Adipose tissue (tissue), 3 donors: ENCODE results near the gene ZNF268. TPM values are rescaled to one million over a fixed set of nuclear protein-coding genes. Genes with fewer than 3 reads are reported as not detected.

Source experiments
- H3K27ac ChIP-seq: one replicate; pipeline ENCODE4 v1.5.1; 2013; ENCODE audit warnings: low read depth, low read length
- WGBS, 3 donors: extraction: QIAGEN DNeasy Blood & Tissue Kit; methylation state at CpG; one replicate each; pipeline ENCODE4 v1.1.7; 2013; 5-methylcytosine and 5-hydroxymethylcytosine counted together
- polyA plus RNA-seq, 3 donors: library from polyadenylated mRNA; stranded (reverse); fragments of 200-250 nt; gene quantifications; one replicate each; pipeline ENCODE4 v1.2.3, GENCODE V29; 2013
- donor health status: healthy with polysubstance abuse.
- donor health status: Bipolar disorder and iron deficiency.
- donor health status: healthy.

The ZNF268 gene
- polyA plus RNA-seq = 1 to 10 TPM; 3.3 to 5.5 (median 4.6) TPM

DNA sequence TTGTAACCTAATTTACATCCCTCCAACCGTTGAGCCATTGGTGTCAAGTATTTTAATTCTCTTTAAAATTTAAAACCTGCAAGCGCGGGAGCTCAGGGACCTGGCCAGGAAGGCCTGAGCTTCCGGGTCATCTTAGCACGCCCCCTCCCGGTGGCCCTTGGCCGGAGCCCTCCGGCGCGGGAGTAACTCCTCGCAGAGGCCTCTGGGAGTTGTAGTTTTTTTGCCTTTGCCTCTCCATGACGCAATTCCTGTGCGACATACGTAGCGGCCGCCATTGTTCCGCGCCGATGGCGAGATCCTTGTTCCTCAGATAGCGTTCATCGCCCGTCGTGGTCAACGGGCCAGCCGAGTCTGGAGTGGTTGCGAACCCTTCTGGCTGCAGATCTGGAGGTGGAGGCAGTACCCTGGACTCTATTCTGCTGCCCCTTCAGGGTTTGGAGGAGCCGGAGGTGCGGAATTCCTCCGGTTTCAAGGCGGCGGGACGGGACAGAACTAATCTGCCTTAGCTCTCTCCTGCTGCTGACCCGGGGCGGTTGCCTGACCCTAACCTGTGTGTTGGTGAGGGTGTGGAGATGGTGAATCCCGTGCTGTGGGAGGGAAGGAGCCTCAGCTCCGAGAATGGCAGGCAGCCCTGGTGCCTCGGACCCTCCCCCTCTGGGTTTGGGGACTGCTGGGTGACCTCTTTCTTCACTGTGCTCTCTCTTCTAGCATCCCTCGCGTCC, at the start of gene ZNF268:
Gene ZNF268, plus strand, starts transcription at position 258 of the 722 bp plus-strand sequence. CDS start 503 bp downstream, outside the sequence.
- no peak within 1 kb of the TSS for H3K27ac ChIP-seq
- WGBS, 3 donors = 1 to 2% (median 1%) methylated on average over 40 of the region's 40 CpGs

DNA sequence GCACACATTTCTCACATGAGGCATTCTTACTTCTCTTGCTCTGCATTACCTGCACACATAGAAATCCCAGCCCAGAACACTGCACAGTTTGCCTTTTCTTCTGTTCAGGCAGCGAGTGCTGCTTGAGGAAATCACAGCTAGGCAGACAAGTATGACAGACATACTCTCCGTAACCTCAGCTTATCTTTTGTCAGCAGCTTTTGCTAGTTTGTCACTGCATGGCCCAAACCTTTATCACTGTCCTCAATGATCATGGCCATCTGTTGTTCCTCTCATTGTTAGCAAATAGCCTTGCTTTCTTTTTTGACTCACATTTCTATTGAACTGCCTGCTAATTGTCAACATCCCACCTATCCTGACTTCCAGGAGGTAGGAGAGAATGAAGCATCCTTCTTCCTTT, 45.5 kb upstream of the ZNF268 start:
- 98 to 100% (median 100%) methylated on average over 2 of the region's 2 CpGs for WGBS, 3 donors
- no peak overlapping the region for H3K27ac ChIP-seq

DNA sequence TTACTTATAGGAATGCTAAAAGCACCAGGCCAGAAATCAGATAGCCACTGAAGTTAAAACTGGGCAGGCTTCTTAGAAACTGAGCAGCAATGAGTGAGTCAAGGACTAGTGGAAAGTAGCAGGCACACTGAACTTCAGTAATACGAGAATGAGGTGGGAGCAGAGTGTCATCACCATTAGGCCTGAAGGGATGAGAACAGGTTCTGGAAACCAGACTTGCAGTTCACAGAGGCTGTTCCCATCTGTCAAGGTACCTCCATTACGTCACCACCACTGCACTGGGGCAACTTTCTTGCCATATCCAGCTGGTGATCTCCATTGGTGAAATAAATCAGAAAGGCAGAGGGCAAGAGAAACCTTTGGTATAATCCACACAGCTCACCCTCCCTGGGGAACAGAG, 35.3 kb upstream of the ZNF268 start:
- H3K27ac ChIP-seq = no peak overlapping the region
- 92 to 100% (median 95%) methylated on average over 2 of the region's 2 CpGs for WGBS, 3 donors

DNA sequence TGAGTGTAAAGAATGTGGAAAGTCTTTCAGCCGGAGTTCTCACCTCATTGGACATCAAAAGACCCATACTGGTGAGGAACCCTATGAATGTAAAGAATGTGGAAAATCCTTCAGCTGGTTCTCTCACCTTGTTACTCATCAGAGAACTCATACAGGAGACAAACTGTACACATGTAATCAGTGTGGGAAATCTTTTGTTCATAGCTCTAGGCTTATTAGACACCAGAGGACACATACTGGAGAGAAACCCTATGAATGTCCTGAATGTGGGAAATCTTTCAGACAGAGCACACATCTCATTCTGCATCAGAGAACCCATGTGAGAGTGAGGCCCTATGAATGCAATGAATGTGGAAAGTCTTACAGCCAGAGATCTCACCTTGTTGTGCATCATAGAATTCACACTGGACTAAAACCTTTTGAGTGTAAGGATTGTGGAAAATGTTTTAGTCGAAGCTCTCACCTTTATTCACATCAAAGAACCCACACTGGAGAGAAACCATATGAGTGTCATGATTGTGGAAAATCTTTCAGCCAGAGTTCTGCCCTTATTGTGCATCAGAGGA, 25.1 kb upstream of the ZNF268 start:
- WGBS, 3 donors = 95 to 97% (median 96%) methylated on average over 2 of the region's 2 CpGs

DNA sequence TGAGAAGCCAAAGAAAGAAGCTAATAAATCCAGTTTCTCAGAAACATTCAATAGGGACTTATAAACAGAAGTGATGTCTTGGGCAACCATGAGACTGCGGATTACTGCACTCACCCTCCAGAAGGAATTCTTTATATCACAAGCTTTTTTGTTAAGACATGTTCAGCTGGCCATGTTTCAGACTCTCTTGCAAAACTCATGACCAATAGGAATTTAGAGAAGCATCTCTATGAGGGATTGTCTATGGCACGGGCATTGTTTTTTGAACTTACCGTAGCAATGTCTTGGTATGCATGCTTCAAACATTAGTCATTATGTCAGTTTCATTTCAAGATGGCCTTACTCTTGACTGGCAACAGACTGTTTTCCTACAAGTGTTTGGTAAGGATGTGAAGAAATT, 15.5 kb upstream of the ZNF268 start:
- no peak overlapping the region for H3K27ac ChIP-seq
- 87 to 97% (median 92%) methylated on average over 3 of the region's 3 CpGs for WGBS, 3 donors

More for the DNA sequence above, 25.1 kb upstream of the ZNF268 start:
- no peak overlapping the region for H3K27ac ChIP-seq

DNA sequence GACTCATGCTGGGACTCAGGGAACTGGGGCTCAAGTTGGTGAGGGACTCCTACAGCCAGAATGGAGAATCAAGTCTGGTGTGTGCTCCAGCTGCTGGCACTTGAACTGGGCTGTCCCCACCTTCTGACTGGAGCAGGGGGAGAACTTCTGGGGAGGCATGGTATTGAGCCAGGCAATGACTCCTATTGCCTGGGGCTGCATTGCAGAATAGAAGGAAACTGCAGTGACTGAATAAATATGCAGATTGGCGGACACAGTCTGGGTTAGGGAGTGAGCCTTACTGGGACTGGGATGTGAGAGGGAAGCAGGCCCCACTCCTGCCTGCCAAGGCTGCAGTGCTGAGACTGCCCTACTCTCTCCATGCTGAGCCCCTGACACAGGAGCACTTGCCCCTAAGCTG, 8.8 kb upstream of the ZNF268 start:
- no peak overlapping the region for H3K27ac ChIP-seq

DNA sequence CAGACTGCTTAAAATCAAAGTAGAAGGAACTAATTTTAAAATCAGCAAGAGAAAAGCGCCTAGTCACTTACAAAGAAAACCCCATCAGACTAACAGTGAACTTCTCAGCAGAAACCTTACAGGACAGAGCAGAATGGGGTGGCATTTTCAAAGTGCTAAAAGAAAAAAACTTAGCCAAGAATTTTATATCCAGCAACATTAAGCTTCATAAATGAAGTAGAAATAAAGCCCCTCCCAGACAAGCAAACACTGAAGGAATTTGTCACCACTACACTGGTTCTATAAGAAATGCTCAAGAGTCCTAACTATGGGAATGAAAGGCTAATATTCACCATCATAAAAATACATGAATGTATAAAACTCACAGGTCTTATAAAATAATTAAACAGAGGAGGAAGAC, 6.4 kb upstream of the ZNF268 start:
- WGBS, 3 donors = 61 to 77% (median 72%) methylated on average over 1 of the region's 1 CpG
- no peak overlapping the region for H3K27ac ChIP-seq

More for the DNA sequence above, 8.8 kb upstream of the ZNF268 start:
- WGBS, 3 donors = 75 to 83% (median 81%) methylated on average over 1 of the region's 1 CpG

DNA sequence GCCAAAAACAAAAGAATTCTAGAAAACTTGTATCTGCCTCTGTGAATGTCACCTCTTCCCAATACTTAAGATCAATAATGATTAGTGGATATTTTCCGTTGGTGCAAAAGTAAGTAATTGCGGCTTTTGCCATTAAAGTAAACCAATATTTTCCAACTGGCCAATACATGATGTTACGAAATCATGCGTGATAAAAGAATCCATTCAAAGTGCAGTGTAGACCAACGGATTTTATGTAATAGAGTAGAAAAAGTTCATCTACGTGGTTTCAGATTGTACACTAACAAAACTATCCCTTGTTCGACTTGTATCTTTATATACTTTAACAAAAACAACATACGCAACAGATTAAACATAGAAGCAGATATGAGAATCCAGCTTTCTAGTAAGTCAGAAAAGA, 626 bp upstream of the ZNF268 start:
- WGBS, 3 donors = 98 to 99% (median 98%) methylated on average over 8 of the region's 8 CpGs
- no peak overlapping the region for H3K27ac ChIP-seq

DNA sequence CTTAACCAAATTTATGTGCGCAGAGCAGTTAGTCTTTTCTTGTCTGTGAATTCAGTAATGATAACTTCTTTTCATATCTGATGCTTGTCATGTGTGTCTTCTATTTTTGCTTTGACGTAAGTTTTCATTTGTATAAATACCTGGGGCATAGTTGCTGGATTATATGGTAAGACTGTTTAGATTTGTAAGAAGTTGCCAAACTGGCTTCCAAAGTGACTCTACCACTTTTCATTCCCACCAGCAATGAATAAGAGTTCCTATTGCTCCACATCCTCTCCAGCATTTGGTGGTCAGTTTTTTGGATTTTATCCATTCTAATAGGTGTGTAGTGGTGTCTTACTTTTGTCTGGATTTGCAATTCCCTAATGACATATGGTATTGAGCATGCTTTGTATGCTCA, 8.9 kb downstream of the ZNF268 start:
- WGBS, 3 donors = 96 to 99% (median 98%) methylated on average over 2 of the region's 2 CpGs

DNA sequence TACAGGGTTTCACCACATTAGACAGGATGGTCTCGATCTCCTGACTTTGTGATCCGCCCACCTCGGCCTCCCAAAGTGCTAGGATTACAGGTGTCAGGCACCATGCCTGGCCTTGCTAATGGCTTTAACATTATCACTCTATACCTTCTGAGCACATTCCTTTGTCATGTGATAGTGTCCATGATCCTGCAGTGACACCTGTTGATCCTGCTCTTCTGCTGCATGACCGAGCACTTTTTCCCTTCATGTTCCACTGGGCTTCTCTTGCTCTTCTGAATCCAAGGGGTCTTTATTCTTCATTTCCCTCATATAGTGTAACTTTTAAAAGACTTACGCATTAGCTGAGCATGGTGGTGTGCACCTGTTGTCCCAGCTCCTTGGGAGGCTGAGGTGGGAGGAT, 11.6 kb downstream of the ZNF268 start:
- WGBS, 3 donors = 98 to 100% (median 99%) methylated on average over 5 of the region's 5 CpGs
- no peak overlapping the region for H3K27ac ChIP-seq

More for the DNA sequence above, 8.9 kb downstream of the ZNF268 start:
- no peak overlapping the region for H3K27ac ChIP-seq

DNA sequence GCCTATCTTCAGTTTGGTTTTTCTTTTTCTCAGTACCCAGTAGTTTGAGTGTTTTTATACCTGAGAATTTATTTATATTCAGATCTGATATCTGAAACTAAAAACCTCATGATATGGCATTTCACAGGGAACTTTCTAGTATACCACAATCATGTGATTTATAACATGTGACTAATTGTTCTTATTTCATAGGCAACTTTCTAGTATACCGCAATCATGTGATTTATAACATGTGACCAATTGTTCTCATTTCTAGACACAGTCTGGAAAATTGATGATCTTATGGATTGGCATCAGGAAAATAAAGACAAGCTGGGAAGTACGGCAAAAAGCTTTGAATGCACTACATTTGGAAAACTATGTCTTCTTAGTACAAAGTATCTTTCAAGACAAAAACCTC, 20.6 kb downstream of the ZNF268 start:
- no peak overlapping the region for H3K27ac ChIP-seq
- WGBS, 3 donors = 48 to 98% (median 97%) methylated on average over 2 of the region's 2 CpGs

DNA sequence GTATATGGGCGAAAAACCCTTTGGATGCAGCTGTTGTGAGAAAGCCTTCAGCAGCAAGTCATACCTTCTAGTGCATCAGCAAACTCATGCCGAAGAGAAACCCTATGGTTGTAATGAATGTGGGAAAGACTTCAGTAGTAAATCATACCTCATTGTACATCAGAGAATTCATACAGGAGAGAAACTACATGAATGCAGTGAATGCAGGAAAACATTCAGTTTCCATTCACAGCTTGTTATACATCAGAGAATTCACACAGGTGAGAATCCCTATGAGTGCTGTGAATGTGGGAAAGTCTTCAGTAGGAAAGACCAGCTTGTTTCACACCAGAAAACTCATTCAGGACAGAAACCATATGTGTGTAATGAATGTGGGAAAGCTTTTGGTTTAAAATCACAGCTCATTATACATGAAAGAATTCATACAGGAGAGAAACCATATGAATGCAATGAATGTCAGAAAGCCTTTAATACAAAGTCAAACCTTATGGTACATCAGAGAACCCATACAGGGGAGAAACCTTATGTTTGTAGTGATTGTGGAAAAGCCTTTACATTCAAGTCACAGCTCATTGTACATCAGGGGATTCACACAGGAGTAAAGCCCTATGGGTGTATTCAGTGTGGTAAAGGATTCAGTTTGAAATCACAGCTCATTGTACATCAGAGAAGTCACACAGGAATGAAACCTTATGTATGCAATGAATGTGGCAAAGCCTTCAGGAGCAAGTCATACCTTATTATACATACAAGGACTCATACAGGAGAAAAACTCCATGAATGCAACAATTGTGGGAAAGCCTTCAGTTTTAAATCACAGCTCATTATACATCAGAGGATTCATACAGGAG, 21.4 kb downstream of the ZNF268 start:
- H3K27ac ChIP-seq = no peak overlapping the region

DNA sequence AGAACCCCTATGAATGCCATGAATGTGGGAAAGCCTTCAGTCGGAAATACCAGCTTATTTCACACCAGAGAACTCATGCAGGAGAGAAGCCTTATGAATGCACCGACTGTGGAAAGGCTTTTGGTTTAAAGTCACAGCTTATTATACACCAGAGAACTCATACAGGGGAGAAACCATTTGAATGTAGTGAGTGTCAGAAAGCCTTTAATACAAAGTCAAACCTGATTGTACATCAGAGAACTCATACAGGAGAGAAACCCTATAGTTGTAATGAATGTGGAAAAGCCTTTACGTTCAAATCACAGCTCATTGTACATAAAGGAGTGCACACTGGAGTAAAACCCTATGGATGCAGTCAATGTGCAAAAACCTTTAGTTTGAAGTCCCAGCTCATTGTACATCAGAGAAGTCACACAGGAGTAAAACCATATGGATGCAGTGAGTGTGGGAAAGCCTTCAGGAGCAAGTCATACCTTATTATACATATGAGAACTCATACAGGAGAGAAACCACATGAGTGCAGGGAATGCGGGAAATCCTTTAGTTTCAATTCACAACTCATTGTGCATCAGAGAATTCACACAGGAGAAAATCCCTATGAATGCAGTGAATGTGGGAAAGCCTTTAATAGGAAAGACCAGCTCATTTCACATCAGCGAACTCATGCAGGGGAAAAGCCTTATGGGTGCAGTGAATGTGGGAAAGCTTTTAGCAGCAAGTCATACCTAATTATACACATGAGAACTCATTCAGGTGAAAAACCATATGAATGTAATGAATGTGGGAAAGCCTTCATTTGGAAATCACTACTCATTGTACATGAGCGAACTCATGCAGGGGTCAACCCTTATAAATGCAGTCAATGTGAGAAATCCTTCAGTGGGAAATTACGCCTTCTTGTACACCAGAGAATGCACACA, 22.3 kb downstream of the ZNF268 start:
- H3K27ac ChIP-seq = no peak overlapping the region
- 97 to 99% (median 99%) methylated on average over 7 of the region's 7 CpGs for WGBS, 3 donors

More for the DNA sequence above, 21.4 kb downstream of the ZNF268 start:
- 97 to 99% (median 97%) methylated on average over 2 of the region's 2 CpGs for WGBS, 3 donors

DNA sequence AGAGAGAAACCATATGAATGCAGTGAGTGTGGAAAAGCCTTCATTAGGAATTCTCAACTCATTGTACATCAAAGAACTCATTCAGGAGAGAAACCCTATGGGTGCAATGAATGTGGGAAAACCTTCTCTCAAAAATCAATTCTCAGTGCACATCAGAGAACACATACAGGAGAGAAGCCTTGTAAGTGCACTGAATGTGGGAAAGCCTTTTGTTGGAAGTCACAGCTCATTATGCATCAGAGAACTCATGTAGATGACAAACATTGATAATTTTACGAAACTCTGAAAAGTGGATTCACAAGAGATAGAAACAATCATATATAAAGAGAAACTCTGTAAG, 22.9 kb downstream of the ZNF268 start:
- 97 to 100% (median 100%) methylated on average over 1 of the region's 1 CpG for WGBS, 3 donors
- H3K27ac ChIP-seq = no peak overlapping the region

DNA sequence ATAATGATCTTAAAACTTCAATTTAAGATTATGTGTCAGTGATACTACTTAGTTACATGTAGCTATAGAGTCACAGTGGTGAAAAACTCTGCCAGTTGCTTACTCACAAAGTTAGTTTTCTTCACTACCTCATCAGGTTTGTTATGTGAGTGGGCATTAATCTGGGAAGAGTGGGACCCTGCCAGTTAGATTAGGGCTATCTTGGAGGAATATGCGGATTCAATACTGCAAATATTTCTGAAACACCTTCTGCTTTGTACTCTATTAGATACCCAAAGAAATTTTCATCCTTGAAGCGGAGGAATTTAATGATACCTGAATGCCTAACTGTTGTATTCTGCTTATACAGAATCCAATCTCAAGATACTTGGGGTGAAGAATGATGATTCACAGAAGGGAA, 25.1 kb downstream of the ZNF268 start:
- H3K27ac ChIP-seq = no peak overlapping the region
- WGBS, 3 donors = 97 to 98% (median 98%) methylated on average over 2 of the region's 2 CpGs

DNA sequence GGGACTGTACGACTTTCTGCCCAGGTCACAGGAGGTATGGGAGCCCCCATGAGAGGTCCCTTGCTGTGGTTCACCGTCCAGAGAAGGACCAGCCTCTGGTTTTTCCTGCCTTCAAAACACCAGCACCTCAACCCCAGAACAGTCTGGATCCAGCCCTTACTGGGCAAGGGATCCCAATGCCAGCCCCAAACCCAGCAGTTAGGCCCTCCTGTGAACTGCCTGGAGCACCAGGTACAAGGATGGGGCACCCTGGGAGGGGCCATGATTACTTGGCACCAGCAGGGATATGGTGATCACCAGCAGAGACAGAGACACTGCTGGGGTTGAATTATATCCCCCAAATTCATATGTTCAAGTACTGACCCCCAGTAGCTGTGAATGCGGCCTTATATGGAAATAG, 34.4 kb downstream of the ZNF268 start:
- H3K27ac ChIP-seq = no peak overlapping the region
- WGBS, 3 donors = 65 to 86% (median 82%) methylated on average over 3 of the region's 3 CpGs

DNA sequence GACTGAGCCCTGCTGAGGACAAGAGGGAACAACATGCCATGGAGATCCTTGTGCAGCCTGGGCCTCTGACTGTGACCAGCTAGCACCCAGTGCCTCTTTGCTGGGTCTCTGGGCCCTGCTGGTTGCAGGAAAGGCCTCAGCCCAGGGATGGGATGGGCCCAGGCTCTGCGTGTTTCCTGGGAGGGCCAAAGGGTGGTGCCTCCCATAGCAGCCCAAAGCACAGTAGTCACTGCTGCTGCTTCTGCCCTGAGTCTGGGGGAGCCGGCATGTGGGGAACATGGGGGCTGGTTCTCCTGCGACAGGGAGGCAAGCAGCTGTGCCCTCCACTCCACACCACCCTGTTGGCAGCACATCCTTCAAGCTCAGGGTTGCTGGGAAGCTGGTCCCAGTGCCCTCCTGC, 35.9 kb downstream of the ZNF268 start:
- WGBS, 3 donors = 58 to 91% (median 79%) methylated on average over 3 of the region's 3 CpGs
- H3K27ac ChIP-seq = no peak overlapping the region

DNA sequence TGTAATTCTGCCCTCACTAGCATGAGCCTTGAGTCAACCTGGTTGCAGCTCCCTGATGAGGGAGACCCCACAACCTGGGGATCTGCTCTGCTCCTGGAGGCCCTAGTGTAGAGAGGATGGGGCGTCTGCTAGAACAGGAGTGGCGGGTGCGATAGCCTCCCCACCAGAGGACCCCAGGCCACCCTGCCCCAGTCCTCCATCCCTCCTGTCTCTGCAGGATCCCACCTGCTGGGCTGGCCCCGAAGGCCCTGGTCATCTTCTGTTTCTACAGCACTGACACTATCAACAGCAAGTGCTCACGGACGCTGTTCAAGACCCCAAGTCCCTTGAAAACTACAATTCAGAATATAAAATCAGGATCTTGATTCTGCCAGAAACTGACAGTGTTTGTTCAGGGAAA, 39.2 kb downstream of the ZNF268 start:
- 86 to 95% (median 86%) methylated on average over 6 of the region's 6 CpGs for whole genome bisulfite sequencing, 3 donors
- no peak overlapping the region for H3K27ac ChIP-seq
